Measurements from ENCODE around the gene WDR70. TPM values are rescaled to one million over a fixed set of nuclear protein-coding genes. Genes with fewer than 3 reads are reported as not detected.
A peak's percentile ranks its signal among the peaks of the same experiment; 100 is the strongest.
"Not testable (repeated sequence)": the region's sequence is repeated elsewhere in the genome, so short reads cannot be mapped to it uniquely, and the experiment has no call there.

WDR70 gene
- total RNA-seq, 1 donor from 2014 or later, result 25.0 TPM

DNA sequence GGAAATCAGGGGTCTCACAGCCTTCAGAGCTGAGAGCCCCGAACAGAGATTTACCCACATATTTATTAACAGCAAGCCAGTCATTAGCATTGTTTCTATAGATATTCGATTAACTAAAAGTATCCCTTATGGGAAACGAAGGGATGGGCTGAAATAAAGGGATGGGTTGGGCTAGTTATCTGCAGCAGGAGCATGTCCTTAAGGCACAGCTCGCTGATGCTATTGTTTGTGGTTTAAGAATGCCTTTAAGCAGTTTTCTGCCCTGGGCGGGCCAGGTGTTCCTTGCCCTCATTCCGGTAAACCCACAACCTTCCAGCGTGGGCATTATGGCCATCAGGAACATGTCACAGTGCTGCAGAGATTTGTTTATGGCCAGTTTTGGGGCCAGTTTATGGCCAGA lies 74.1 kb downstream of the WDR70 start:
- not testable (repeated sequence) for DNase-seq (ENCODE audit: low read depth in 2 of 2)

DNA sequence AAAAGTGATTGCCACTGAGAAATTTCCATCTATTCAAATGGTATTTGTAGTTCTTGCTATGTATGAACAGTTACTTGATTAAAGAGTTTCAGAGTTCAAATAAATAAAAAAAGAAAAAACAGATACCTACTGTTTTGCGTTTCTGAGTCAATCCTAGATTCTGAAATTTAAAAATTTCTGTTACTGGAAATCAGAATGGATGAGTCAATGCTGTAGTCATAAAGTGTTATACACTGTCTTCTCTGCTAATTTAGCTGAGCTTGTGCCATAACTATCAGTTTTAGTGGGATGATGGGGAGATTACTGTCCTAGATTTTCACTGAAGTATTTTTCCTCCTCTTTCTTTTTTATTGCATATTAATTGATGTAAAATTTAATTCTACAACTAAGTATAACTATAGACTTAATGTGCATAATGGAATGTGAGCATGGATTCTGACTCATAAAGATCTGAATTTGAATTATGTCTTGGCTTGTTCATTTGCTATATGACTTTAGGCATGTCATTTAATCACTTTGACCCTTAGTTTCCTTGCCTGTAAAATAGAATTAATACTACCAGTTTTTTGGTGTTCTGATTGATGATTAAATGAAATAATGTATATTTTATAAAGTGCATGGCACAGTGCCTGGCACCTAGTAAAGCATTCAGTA lies 75.4 kb downstream of the WDR70 start:
- not testable (repeated sequence) for DNase-seq (ENCODE audit: low read depth in 2 of 2)

DNA sequence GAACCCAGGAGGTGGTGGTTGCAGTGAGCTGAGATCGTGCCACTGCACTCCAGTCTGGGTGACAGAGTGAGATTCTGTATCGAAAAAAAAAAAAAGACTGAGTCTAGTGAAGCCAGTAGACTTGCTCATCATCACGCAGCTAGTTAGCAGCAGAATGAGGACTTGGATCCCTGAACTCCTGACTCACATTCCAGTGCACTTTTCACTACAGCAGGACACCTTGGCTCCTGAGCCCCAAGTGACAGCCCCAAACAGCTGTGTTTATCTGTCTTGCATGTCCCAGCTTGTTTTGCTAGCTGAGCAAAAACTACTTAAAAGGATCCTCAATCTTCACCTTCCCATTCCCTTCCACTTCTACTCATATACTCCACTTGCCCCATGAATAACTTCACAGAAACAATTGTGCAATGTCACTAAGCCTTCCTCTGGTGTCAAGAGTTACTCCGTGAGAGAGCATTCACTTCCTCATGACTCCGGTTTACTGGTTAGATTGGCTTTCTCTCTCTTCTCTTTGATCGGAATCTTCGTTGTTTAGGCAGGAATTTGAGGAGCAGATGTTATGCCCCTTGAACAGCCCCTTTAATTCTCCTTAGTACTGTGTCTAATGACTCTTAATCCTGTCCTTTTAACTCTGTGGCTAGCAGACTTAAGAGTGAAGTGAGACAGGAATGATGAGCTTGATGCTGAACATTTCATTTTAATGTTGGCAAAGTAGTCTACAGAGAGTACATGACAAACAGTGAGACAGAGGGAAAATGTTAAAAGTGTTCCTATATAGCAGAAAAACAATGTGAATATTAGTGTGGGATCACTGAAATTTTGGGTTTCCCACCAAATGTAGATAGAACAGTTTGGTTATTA lies 84.3 kb downstream of the WDR70 start:
- not testable (repeated sequence) for DNase-seq (ENCODE audit: low read depth in 2 of 2)

GRCh38 chr5:37464581-37464980 lies 85.5 kb downstream of the WDR70 start:
- DNase-seq (ENCODE audit: low read depth in 2 of 2), result not testable (repeated sequence)

DNA sequence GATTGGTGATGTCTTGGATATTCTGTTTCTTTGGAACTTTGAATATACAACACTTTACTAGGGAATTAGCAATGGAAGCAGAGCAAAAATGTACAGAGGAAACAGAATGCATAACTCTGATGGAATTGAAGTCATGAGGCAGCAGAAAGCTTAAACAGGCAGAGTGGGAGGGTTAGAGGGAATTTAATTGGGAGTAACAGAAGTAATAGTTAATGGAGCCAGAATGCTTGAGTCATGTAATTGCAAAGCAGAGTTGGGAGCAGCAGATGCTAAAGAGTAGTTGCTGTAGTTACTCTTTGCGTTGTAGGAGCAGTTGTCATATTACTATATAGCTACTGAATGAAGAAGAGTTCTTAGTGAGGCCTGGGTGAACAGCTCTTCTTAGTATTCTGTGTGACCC lies 90.3 kb downstream of the WDR70 start:
- DNase-seq (ENCODE audit: low read depth in 2 of 2), result not testable (repeated sequence)

DNA sequence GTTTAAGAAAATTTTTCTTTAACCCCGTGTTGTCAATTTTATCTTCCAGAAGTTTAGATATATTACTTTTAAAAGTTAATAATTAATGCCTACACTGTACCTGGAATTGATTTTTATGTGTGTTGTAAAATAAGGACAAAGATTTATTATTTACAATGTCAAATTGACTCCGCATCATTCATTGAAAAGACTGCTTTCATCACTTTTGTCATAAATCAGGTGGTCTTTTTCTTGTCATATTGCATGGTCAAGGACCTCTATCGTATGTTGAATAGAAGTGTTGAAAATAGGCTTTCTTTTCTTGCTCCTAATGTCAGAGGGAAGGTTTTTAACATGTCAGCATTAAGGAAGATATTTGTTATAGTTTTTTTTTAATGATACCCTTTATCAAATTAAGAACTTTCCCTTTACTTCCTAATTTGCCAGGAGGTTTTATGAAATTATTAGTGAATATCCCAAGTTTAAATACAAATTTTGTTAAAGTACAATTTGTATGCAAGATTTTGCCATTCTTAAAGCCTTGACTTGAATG lies 92.6 kb downstream of the WDR70 start:
- no peak for DNase-seq (ENCODE audit: low read depth in 2 of 2)

DNA sequence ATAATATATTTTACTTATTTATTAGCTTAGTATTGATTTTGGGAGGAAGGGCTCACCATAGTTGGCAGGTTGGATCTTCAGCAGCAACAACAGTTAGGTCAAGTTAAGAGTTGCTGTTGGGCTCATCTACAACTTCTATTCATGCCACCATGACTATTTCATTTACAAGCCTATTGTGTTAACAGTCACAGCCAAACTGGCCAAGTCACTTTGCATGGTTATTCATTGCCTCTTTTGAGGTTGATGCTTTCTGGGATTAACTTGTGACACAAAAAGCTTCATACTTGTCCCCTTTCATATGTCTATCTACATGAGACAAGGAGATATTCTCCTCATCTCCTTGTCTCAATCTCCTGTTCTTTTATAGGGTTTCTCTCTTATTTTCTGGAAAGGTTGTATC lies 98.3 kb downstream of the WDR70 start:
- DNase-seq (ENCODE audit: low read depth in 2 of 2), result no peak

GRCh38 chr5:37478121-37478894 lies 99.2 kb downstream of the WDR70 start:
- DNase-seq (ENCODE audit: low read depth in 2 of 2), result no peak

DNA sequence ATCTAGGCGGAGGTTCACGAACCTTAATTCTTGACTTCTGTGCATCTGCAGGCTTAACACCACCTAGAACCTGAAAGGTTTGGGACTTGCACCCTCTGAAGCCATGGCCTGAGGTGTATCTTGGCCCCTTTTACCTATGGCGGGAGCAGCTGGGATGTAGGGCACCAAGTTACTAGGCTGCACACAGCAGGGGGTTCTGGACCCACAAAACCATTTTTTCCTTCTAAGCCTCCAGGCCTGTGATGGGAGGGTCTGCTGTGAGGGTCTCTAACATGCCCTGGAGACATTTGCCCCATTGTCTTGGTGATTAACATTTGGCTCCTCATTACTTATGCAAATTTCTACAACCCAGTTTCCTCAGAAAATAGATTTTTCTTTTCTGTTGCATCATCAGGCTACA lies 102.3 kb downstream of the WDR70 start:
- not testable (repeated sequence) for DNase-seq (ENCODE audit: low read depth in 2 of 2)

- no peak for DNase-seq (ENCODE audit: low read depth in 2 of 2)
Measured at GRCh38 chr5:37490120-37490810, 111.1 kb downstream of the WDR70 start.

DNA sequence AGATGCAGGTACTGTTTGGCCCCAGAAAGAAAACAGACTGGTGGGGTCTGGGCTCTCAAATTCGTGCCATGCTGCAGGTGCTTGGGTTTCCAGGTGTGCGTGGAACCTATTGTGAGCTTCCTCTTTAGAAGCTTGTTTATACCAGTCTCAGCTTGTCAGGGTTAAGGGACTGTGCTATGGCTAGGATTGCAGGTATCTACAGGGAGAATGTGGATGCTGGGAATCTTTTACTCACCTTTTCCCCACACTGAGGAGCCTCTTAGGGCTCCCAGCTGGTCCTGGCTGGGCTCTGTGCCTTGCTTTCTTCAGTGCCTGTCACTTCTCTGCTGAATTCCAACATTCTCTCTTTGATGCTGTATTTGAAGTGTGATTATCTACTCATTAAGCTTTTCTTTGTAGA lies 111.8 kb downstream of the WDR70 start:
- no peak for DNase-seq (ENCODE audit: low read depth in 2 of 2)

- no peak for DNase-seq (ENCODE audit: low read depth in 2 of 2)
Measured at GRCh38 chr5:37492778-37493555, 113.8 kb downstream of the WDR70 start.

DNA sequence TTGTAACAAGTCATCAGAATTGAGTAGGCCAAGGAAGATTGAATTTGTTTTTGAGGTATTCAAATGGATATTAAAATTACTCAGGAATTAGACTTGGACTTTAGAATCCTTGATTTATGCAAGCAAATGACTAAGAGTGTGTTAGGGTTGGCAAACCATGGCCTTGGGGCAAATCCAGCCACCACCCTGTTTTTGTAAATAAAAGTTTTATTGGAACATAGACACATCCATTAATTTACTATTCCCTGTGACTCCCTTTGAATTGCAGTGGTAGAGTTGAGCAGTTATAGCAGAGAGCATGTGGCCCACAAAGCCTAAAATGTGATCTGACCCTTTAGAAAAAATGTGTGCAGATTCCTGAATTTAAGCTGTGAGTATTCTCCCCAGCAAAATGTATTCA lies 115.6 kb downstream of the WDR70 start:
- no peak for DNase-seq (ENCODE audit: low read depth in 2 of 2)

- DNase-seq (ENCODE audit: low read depth in 2 of 2), result peak; percentile 14 to 41
Measured at GRCh38 chr5:37495210-37495609, 116.1 kb downstream of the WDR70 start.

DNA sequence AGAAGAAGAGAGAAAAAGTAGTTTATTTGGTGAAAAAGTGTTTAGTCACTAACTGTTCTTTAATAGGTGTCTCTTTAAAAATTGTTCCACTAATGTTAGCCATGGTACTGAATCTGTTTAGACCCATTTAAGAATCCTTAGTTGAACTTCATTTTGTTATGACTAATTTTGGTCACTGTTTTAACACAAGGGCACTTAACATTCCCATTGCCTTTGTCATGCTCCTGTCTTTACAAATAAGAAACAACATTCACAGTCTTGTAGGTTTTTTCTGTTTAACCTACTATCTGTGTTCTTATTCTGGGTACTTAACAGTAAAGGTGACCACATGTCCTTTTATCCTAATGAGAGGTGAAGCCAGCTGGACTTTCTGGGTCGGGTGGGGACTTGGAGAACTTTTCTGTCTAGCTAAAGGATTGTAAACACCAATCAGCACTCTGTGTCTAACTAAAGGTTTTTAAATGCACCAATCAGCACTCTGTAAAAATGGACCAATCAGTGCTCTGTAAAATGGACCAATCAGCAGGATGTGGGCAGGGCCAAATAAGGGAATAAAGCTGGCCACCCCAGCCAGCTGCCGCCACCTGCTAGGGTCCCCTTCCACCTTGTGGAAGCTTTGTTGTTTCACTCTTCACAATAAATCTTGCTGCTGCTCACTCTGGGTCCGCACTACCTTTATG lies 116.7 kb downstream of the WDR70 start:
- DNase-seq (ENCODE audit: low read depth in 2 of 2), result no peak

DNA sequence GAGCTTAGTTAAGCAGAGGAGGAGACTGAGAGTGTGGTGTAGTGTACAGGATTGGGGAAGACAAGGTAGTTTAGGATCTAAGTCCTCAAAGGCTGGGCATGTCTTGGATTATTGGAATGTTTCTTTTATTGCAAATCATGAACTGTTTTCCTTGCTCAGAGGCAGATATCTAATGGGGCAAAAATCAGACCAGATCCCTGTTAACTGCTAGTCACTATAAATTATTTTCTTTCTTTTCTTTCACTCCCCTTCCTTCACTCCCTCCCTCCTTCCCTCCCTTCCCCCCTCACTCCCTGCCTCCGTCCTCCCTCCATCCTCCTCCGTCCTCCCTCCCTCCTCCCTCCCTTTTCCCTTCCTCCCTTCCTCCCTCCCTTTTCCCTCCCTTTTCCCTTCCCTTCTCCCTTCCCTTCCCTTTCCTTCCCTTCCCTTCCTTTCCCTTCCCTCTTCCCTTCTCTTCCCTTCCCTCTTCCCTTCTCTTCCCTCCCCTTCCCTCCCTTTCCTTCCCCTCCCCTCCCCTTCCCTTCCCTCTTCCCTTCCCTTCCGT lies 117.9 kb downstream of the WDR70 start:
- DNase-seq (ENCODE audit: low read depth in 2 of 2), result no peak

DNA sequence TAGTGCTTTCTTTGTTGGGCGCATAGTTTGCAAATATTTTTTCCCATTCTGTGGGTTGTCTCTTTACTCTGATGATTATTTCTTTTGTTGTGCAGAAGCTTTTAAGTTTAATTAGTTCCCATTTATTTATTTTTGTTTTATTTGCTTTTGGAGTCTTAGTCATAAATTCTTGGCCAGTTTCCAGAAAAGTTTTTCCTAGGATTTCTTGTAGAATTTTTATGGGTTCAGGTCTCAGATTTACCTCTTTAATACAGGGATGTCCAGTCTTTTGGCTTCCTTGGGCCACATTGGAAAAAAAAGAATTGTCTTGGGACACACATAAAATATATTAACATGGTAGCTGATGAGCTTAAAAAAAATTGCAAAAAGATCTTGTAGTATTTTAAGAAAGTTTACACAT lies 122.0 kb downstream of the WDR70 start:
- DNase-seq (ENCODE audit: low read depth in 2 of 2), result peak; percentile 12 to 38

GRCh38 chr5:37506241-37506640 lies 127.1 kb downstream of the WDR70 start:
- DNase-seq (ENCODE audit: low read depth in 2 of 2), result no peak

DNA sequence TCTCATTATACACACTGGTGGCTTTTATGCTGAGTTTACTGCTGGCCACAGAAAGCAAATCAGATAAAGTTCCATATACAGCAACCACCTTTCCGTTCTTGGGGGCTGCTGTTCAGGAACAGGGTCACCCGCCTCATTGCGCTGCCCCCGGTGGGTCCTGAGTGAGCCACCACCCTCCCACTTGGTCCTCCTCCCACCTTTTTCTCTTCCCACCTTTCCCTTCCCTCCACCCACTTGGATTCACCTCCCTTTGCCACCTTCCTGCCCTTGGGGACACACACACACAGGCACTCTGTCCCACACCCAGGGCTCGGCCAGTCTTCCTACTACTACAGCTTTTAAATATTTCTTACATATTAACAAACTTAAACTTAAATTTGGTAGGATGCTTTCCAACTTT lies 127.6 kb downstream of the WDR70 start:
- no peak for DNase-seq (ENCODE audit: low read depth in 2 of 2)

- no peak for DNase-seq (ENCODE audit: low read depth in 2 of 2)
Measured at GRCh38 chr5:37511646-37512045, 132.5 kb downstream of the WDR70 start.

Data from lung microvascular endothelial cell (primary cell).